Prostate gland (tissue), 2 donors: ENCODE results near the gene IFNAR1.

ENCODE experiments used
- POLR2AphosphoS5 ChIP-seq: sonication (generic); formaldehyde crosslinking; IDR thresholded peaks from one replicate; pipeline ENCODE4 v1.6.1; 2017; ENCODE audit warnings: antibody characterized with exemption
- TF ChIP-seq, protein P1 (sequence below), 4 experiments: fragments of 200-600 bp in 2 of 4; fragments of 450-650 bp in 2 of 4; sonication (generic) in 2 of 4; IDR thresholded peaks; 1 replicate in 3 of 4; 2 replicates in 1 of 4; pipeline ENCODE4 v1.5.1; 2016 to 2019; ENCODE audit warnings: antibody characterized with exemption in 4 of 4, mild to moderate bottlenecking in 2 of 4, moderate library complexity in 2 of 4

DNA sequence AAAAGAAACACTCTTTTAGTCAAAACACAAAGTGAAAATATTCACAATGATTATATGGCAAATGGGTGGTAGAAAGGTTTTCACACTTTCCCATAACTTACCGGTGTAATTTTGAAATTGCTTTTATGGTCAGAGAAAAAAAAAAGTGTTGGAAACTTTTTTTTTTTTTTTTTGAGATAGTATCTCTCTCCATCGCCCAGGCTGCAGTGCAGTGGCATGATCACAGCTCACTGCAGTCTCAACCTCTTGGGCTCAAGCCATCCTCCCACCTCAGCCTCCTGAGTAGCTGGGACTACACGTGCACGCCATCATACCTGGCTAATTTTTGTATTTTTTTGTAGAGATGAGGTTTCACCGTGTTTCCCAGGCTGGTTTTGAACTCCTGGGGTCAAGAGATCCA is 81.7 kb downstream of the IFNAR1 start:
- TF ChIP-seq POLR2AphosphoS5, result no peak
- TF ChIP-seq, protein P1, sequence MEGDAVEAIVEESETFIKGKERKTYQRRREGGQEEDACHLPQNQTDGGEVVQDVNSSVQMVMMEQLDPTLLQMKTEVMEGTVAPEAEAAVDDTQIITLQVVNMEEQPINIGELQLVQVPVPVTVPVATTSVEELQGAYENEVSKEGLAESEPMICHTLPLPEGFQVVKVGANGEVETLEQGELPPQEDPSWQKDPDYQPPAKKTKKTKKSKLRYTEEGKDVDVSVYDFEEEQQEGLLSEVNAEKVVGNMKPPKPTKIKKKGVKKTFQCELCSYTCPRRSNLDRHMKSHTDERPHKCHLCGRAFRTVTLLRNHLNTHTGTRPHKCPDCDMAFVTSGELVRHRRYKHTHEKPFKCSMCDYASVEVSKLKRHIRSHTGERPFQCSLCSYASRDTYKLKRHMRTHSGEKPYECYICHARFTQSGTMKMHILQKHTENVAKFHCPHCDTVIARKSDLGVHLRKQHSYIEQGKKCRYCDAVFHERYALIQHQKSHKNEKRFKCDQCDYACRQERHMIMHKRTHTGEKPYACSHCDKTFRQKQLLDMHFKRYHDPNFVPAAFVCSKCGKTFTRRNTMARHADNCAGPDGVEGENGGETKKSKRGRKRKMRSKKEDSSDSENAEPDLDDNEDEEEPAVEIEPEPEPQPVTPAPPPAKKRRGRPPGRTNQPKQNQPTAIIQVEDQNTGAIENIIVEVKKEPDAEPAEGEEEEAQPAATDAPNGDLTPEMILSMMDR (IDR thresholded peaks at IDR 0.05), result no peak
